Adrenal gland (tissue), 12 donors: ENCODE results near the gene RPA3. TPM values are rescaled to one million over a fixed set of nuclear protein-coding genes. Genes with fewer than 3 reads are reported as not detected.

Experiments
- DNase-seq, 7 donors: peaks; one replicate each; pipeline ENCODE4 v3.0.0-alpha.2; 2019 to 2020
- H3K27ac ChIP-seq, 5 donors: fragments of 200-600 bp; sonication (generic) in 4 of 5; 1 replicate in 3 of 5; 2 replicates in 2 of 5; pipeline versions ENCODE4 v1.5.1 to v1.8.0; 2016 to 2020; ENCODE audit warnings: mild to moderate bottlenecking in 1 of 5
- H3K27me3 ChIP-seq: fragments of 200-600 bp; 2 replicates; pipeline ENCODE4 v1.8.0; 2021
- H3K36me3 ChIP-seq, 2 donors: fragments of 200-600 bp; replicated peaks in 1 of 2; 1 replicate in 1 of 2; 2 replicates in 1 of 2; pipeline versions ENCODE4 v1.5.1 to v1.8.0; 2018 to 2022
- H3K4me1 ChIP-seq, 2 donors: fragments of 200-600 bp; replicated peaks in 1 of 2; 1 replicate in 1 of 2; 2 replicates in 1 of 2; pipeline versions ENCODE4 v1.5.1 to v1.8.0; 2018 to 2021
- H3K4me3 ChIP-seq, 4 donors: fragments of 200-600 bp; sonication (generic) in 3 of 4; one replicate each; pipeline ENCODE4 v1.5.1; 2016 to 2018
- H3K9me3 ChIP-seq, 3 donors: fragments of 200-600 bp; sonication (generic) in 1 of 3; replicated peaks in 1 of 3; 1 replicate in 2 of 3; 2 replicates in 1 of 3; pipeline versions ENCODE4 v1.5.1 to v1.8.0; 2016 to 2021
- POLR2A ChIP-seq, 2 donors: fragments of 450-650 bp; IDR thresholded peaks; one replicate each; pipeline ENCODE4 v1.6.1; 2017; ENCODE audit warnings: antibody characterized with exemption in 2 of 2, mild to moderate bottlenecking in 2 of 2, moderate library complexity in 1 of 2
- WGBS, 4 donors: extraction: QIAGEN DNeasy Blood & Tissue Kit in 2 of 4; methylation state at CpG; one replicate each; pipeline versions ENCODE4 v1.1.5 to v1.1.7; 2013 to 2017; 5-methylcytosine and 5-hydroxymethylcytosine counted together
- intact Hi-C, 2 donors: fragments of 100-400 bp; cut with DNase I; formaldehyde crosslinking; loops; one replicate each; pipeline versions ENCODE4 v1.14.1 to v1.15.0; 2022 to 2023
- polyA plus RNA-seq, 3 donors: library from polyadenylated mRNA; stranded (reverse); fragments of 200-250 nt in 2 of 3; fragments of 350-450 nt in 1 of 3; fragmentation: Illumina TruSeq in 1 of 3; extraction: RNeasy Lipid Tissue Mini Kit (QIAGEN cat#74804) in 1 of 3; gene quantifications; one replicate each; pipeline ENCODE4 v1.2.3, GENCODE V29; 2013 to 2014
- total RNA-seq, 9 donors: library from RNA; depleted of rRNA in 4 of 9; stranded (reverse); fragments of >200 nt in 4 of 9; fragments of 120-200 nt in 1 of 9; fragmentation: NEBNext Ultra II Directional in 1 of 9; extraction: Animal tissue kit (Norgen Biotek cat#: 25700) in 1 of 9; gene quantifications; one replicate each; pipeline versions ENCODE4 v1.1.0 to v1.2.4, GENCODE V29; 2013 to 2023
- TF ChIP-seq, protein P1 (sequence below), 6 experiments: fragments of 450-650 bp in 4 of 6; fragments of 200-600 bp in 2 of 6; sonication (generic) in 1 of 6; IDR thresholded peaks; 1 replicate in 5 of 6; 2 replicates in 1 of 6; pipeline versions ENCODE4 v1.5.1 to v1.8.0; 2016 to 2021; ENCODE audit warnings: antibody characterized with exemption in 6 of 6, mild to moderate bottlenecking in 2 of 6, moderate library complexity in 1 of 6
- donor health status: healthy with polysubstance abuse.
- donor health status: Bipolar disorder and iron deficiency.
- donor health status: DM: yes; HTN: yes; CAD: no.
- donor health status: DM: no; HTN: no; CAD: no.
- donor health status: DM: no; HTN: no; CAD: no.
- donor health status: DM: yes; HTN: yes; CAD: no.

Gene RPA3
- total and polyA plus RNA-seq, 12 donors: 15.3 to 52.5 (median 31.1) TPM

DNA sequence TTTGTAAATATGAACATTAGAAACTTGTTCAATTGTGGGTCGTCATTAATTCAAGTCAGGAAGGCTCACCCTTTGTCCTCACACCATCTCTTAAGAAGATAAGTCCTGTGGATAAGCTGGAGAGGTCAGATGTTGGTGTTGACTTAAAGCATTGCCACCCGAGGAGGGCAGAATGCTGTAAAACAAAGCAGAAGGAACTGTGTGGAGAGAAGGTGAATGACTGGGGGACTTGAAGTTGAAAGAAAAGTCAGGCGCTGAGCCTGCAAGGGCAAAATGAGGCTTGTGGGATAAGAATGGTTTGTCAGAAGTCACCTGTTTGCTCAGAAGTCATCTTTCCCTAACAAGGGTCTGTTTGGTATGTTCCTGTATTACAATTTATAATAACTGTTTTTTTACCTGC lies 9.1 kb downstream of the RPA3 start:
- Histone ChIP-seq H3K36me3 (no peaks in the 10 kb centered on the region), H3K4me3 (no peak overlapping the region), H3K27ac (no peak overlapping the region), H3K4me1 (peaks cover 0 to 5% of the 10 kb centered on the region in 2 donors), H3K9me3 (no peaks in the 10 kb centered on the region), H3K27me3 (no peaks in the 10 kb centered on the region)
- 73 to 83% (median 75%) methylated on average over 3 of the region's 3 CpGs for WGBS, 4 donors
- DNase-seq: no peak
- no peak for TF ChIP-seq POLR2A (IDR thresholded peaks at IDR 0.05)
- TF ChIP-seq, protein P1, sequence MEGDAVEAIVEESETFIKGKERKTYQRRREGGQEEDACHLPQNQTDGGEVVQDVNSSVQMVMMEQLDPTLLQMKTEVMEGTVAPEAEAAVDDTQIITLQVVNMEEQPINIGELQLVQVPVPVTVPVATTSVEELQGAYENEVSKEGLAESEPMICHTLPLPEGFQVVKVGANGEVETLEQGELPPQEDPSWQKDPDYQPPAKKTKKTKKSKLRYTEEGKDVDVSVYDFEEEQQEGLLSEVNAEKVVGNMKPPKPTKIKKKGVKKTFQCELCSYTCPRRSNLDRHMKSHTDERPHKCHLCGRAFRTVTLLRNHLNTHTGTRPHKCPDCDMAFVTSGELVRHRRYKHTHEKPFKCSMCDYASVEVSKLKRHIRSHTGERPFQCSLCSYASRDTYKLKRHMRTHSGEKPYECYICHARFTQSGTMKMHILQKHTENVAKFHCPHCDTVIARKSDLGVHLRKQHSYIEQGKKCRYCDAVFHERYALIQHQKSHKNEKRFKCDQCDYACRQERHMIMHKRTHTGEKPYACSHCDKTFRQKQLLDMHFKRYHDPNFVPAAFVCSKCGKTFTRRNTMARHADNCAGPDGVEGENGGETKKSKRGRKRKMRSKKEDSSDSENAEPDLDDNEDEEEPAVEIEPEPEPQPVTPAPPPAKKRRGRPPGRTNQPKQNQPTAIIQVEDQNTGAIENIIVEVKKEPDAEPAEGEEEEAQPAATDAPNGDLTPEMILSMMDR (IDR thresholded peaks at IDR 0.05): no peak
- intact Hi-C loops: no loop called here

DNA sequence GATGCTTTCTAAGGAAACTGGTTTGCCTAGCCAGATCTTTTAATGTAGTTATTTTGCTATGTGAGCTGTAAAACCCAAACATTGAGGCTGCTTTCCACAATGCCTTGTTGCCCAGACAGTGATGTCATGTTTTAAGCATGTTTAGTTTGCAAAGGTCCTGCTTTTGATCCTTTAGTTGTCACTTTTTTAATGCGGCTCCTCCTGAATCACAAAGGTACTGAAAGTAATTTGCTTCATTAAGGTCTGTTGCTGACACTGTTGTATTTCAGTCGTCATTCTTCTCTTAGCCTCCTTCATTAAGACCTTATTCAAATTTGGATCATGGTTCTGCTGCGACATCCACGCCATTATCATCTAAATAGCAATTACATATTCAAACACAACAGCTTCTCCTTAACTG lies 10.6 kb downstream of the RPA3 start:
- DNase-seq: no peak
- Histone ChIP-seq H3K4me1 (peaks cover 0 to 5% of the 10 kb centered on the region in 2 donors), H3K27me3 (no peaks in the 10 kb centered on the region), H3K4me3 (no peak overlapping the region), H3K9me3 (no peaks in the 10 kb centered on the region), H3K36me3 (no peaks in the 10 kb centered on the region), H3K27ac (no peak overlapping the region)
- 85 to 96% (median 90%) methylated on average over 4 of the region's 4 CpGs for WGBS, 4 donors
- TF ChIP-seq POLR2A (IDR thresholded peaks at IDR 0.05): no peak
- TF ChIP-seq, protein P1 (IDR thresholded peaks at IDR 0.05): no peak
- intact Hi-C loops: no loop called here

DNA sequence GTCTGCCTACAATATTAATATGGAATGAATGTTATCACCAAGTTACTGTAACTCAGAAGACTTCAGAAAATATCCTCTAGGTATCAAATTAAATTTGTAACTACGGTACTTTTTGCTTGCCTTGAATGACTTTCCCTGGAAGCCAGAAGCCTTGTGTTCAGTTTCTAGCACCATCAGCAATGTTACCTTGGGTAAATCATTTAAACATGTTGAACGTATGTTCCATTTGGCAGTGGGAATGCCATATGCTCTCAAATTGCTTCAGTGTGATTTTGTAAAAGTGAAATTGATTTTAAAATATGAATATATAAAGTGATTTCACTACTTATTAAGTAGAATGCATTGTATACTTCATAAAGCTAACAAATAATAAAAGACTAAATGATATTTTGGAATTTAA lies 11.2 kb downstream of the RPA3 start:
- Histone ChIP-seq H3K36me3 (no peaks in the 10 kb centered on the region), H3K27ac (no peak overlapping the region), H3K4me3 (no peak overlapping the region), H3K4me1 (peaks cover 0 to 5% of the 10 kb centered on the region in 2 donors), H3K9me3 (no peaks in the 10 kb centered on the region), H3K27me3 (no peaks in the 10 kb centered on the region)
- no peak for DNase-seq
- 87 to 98% (median 92%) methylated on average over 2 of the region's 2 CpGs for WGBS, 4 donors
- TF ChIP-seq, protein P1 (IDR thresholded peaks at IDR 0.05): no peak
- TF ChIP-seq POLR2A (IDR thresholded peaks at IDR 0.05): no peak
- intact Hi-C loops: no loop called here

DNA sequence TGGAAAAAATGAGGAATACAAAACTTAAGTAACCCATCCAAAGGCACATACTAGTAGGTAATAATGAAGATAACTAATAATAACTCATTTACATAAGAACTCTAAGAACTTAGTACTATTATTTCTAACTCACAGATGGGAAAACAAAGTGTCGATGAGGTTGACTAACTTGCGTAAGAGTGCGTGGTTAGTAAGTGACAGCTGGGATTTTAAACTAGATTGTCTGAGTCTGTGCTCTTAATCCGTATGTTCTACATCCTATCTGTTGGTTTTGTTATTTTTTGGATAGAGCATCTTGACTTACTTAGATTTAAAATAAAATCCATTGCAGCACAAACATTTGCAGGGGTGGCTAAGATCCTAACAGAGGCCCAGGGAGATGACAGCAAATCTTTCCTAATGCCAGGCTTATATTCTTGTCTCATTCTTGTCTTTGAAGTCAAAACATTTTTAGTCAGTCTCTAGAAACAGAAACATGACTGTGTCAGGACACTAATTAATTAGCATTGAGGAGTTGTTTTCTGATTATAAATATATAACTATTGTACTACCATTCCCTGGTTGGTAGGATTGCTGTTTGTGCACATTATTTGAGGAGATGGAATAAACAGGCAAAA lies 11.7 kb downstream of the RPA3 start:
- Histone ChIP-seq H3K36me3 (no peaks in the 10 kb centered on the region), H3K4me3 (no peak overlapping the region), H3K9me3 (no peaks in the 10 kb centered on the region), H3K27me3 (no peaks in the 10 kb centered on the region), H3K27ac (no peak overlapping the region), H3K4me1 (peaks cover 0 to 6% of the 10 kb centered on the region in 2 donors)
- no peak for TF ChIP-seq POLR2A (IDR thresholded peaks at IDR 0.05)
- TF ChIP-seq, protein P1 (IDR thresholded peaks at IDR 0.05): no peak
- intact Hi-C loops: no loop called here
- WGBS, 4 donors: 86 to 94% (median 89%) methylated on average over 4 of the region's 4 CpGs
- DNase-seq: no peak
